Transverse colon (tissue), 4 donors: Measurements from ENCODE around the gene ZMAT3.

Experiments used
- CTCF ChIP-seq, 5 experiments: fragments of 200-600 bp in 3 of 5; fragments of 450-650 bp in 2 of 5; sonication (generic) in 3 of 5; IDR thresholded peaks; 1 replicate in 2 of 5; 2 replicates in 3 of 5; pipeline ENCODE4 v1.5.1; 2016 to 2017; ENCODE audit warnings: antibody characterized with exemption in 5 of 5, inconsistent platforms in 3 of 5, mild to moderate bottlenecking in 2 of 5, moderate library complexity in 1 of 5
- POLR2A ChIP-seq: fragments of 450-650 bp; IDR thresholded peaks from one replicate; pipeline ENCODE4 v1.6.1; 2016; ENCODE audit warnings: antibody characterized with exemption, mild to moderate bottlenecking, moderate library complexity
- POLR2AphosphoS5 ChIP-seq, 3 donors: sonication (generic); formaldehyde crosslinking; IDR thresholded peaks; one replicate each; pipeline ENCODE4 v1.6.1; 2016; ENCODE audit warnings: antibody characterized with exemption in 3 of 3

GRCh38 chr3:179091113-179091512, 19.5 kb upstream of the ZMAT3 start:
- TF ChIP-seq CTCF (IDR thresholded peaks at IDR 0.05) (no peak), POLR2A (no peak), POLR2AphosphoS5 (IDR thresholded peaks at IDR 0.05) (no peak)
